ENCODE data around the gene APC2.

The APC2 gene

DNA sequence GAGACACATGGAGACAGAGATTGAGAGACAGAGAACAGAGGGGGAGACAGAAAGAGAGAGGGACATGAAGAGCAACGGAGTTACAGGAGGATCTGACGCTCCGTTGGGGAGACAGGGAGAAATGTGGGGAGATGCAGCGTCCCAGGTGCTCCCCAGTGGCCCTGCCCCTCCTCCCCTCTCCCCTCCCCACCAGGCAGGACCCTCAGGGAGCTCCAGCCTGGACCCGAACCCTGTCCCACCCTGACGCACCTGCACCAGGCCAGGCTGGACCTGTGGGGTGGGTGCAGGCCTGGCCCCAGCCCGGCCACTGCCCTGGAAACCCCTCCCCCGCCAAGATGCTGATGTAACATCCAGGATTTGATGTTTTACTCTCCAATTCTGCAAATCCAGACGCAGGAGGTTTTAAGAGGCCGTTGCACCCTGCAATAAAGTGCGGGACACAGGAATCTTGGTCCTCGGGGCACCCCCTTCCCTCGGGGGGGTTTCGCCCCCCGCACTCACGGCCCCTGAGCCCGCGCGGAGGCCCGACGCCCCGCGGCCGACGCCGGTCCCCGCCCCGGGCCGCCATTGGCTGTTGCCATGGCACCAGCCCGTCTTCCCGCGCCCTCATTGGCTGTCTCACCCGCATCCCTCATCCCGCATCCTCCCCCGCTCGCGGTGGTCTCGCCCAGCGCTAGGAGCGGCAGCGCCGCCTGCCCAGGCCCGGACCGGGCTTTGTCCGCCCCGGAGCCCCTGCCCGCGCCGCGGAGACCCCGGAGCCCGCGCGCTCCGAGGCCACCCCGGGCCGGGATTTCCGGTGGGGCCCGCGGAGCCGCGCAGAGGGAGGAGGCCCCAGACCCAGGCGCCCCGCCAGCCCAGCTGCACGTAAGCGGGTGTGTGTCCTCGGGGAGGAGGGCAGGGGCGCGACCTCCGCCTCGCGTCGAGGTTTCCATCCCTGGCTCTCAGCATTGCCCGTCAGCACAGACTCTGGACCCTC, at the start of gene APC2:
Gene APC2, plus strand, starts transcription at position 655 of the 976 bp plus-strand sequence. CDS start 2,881 bp downstream, outside the sequence.
- no peak for DNase-seq

DNA sequence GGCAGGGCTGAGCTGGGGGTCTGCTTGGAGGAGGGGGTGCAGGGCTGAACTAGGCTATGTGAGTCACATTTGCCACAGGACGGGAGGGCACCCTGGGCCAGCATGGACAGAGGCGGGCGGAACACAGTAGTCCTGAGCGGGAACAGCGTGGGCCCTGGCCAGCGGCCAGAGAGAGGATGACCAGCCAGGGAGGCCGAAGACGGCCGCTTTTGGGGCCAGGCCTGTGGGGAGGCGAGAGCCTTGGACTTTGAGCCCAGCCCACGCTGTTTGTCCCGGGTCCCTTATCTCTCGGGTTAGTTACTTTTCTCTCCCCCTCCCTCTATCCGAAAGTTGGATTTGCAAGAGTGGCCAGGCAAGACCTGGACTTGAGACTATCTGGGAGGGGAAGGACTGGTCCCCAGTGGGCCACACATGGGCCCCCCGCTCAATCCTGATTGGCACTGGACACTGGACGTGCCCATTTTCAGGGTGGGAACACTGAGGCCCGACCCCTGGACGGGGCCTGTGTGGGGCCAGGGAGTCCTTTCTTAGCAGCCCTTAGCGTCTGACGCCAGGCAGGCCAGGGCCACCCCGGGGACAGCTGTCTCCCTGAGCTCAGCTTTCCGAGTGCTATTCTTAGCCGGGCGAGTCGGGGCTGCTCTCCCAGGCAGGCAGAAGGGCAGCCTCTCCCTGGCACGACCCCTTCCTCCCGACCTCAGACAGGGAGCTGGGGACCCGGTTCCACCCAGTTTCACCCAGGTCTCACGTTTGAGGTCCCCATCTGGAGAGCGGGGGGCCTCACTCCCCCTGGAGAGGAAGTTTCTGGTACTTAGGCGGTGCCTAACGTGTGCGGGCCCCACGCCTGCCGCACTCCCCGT, 49.4 kb upstream of the APC2 start:
- no peak for DNase-seq

DNA sequence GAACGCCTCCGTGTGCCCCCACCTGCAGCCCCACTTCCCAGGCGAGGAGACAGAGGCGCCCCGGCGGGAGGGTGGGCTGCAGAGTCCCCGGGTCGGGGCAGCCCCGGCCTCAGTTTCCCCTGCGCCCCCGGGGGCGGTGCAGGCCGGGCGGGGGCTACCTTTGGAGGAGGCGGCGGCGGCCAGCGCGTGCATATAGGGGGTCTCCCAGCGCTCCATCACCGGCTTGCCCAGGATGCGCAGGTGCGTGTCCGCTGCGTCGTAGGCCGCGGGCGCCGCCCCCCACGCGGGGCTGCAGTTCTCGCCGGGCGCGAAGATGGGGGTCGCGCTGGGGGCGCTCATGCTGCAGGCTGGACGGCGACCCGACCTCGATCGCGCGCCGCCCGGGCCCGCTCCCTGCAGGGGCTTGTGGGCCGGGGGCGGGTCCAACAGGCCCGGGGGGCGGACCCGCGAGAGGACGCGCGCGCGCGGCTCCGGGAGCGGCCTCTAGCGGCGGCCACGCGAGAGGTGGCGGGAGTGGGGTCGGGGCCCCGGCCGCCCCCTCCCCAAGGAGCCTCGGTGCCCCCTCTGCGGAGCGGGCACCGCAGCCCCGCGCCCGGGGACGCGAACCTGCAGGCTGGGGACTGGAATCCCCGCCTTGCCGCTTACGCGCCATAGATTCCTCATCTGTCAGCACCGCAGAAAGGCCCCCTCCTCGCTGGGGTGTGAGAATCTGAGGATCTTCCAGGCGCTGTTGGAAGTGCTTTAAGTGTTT, 48.6 kb upstream of the APC2 start, which contains the start of gene GAMT:
Gene GAMT, minus strand, starts transcription at position 405 of the 751 bp plus-strand sequence. Its CDS starts 66 bp downstream, at position 339.
- DNase-seq: peak; percentile 68

DNA sequence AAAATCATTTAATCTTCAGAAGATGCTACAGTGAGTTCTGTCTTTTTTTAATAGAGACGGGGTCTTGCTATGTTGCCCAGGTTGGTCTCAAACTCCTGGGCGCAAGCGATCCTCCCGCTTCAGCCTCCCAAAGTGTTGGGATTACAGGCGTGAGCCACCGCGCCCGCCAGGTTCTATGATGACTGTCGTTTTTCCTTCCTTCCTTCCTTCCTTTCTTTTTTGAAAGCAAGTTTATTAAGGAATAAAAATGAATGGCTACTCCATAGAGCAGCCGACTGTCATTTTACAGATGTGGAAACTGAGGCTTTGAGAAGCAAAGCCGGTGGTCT, 48.1 kb upstream of the APC2 start:
- no peak for DNase-seq

- no peak for DNase-seq
These were observed 47.4 kb upstream of the APC2 start for GRCh38 chr19:1402411-1403070.

- peak; percentile 100 for DNase-seq
These were observed 43.0 kb upstream of the APC2 start for GRCh38 chr19:1406774-1407527.

DNA sequence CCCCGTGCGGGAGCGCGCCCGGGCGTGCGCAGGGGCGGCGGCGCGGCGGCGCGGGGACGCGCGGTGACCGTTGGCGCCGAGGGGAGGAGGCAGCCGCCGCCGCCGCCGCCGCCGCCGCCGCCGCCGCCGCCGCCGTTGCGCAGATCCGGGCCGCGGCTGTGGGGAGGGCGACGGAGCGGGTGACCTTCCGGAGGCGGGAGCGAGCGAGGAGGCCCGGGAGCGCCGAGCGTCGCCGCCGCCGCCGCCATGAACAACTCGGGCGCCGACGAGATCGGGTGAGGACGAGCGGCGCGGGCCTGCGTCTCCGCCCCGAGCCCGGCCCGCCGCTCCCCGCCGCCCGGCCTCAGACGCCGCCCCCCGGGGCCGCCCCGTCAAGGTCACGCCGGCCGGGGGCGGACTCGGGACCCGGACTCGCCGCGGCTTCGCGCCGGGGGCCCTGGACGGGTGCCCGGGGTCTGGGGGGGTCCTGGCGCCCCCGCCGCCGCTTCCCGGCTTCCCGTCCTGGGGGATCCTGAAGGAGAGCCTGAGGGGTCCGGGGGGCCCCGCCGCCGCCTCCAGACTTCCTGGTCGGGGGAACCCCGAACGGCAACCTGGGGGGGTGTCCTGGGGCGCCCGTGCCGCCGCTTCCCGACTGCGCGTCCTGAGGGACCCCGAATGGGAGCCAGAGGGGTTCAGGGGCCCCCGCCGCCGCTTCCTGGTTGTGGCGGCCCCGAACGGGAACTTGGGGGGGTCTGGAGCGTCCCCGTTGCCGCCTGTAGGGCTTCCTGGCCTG, 42.2 kb upstream of the APC2 start, which contains the start of gene DAZAP1:
Gene DAZAP1, plus strand, starts transcription at position 59 of the 772 bp plus-strand sequence. Its CDS starts 188 bp downstream, at position 247.
- DNase-seq: peak; percentile 41

GRCh38 chr19:1408300-1409203, 41.4 kb upstream of the APC2 start:
- peak; percentile 62 for DNase-seq

GRCh38 chr19:1409204-1410005, 40.5 kb upstream of the APC2 start:
- DNase-seq: no peak

GRCh38 chr19:1410136-1410786, 39.7 kb upstream of the APC2 start:
- DNase-seq: no peak

DNA sequence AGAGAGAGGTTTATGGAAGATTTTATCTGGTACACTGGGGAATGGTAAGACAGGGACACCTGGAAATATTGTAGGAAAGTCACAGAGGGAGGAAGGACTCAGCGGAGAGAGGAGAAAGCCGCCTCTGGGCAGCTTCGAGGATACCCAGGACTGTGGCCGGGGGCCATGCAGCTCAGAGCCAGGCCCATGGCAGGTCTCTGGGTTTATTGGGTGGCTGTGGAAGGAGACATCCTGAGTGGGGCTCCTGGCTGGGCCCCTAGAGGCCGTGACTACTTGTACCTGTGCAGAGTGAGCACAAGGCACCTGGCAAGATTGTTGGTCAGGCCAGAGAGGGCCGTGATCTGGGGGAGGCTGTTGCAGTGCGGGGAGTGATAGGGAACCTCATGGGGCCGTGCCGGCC, 39.1 kb upstream of the APC2 start:
- DNase-seq: no peak

GRCh38 chr19:1411255-1412191, 38.4 kb upstream of the APC2 start:
- DNase-seq: no peak

GRCh38 chr19:1412323-1412923, 37.5 kb upstream of the APC2 start:
- DNase-seq: no peak

DNA sequence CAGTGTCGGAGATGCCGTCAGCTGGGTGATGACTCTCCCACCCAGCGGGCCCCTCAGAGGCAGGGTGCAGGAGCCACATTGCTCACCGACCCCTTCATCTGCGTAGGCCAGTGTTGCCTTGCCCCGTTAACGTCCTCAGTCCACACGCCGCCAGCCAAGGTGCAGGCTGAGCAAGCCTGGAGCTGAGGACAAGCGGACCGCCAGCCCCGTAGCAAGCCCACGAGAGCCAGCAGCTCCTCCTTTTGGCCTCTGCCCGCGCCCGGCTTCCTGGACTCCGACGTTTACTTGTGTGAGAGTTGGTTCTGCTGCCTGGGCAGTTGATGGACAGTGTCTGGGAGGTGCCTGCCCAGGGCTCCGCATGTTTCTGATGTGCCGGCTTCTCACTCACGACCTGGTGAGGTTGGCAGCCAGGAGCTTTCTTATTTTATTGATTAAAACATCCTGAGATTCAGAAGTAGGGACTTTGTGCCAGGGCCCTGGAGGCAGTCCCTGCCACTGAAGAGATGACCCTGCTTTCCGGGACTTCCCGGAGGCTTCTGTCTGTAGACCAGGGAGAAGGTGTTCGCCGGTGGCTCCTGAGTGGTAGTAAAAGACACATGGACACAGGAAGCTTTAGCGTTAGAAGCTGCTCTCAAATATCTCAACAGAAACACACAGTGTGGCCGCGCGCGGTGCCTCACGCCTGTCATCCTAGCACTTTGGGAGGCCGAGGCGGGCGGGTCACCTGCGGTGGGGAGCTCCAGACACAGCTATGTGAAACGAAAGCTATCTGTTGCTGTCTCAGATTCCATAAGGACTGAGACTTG, 36.7 kb upstream of the APC2 start:
- no peak for DNase-seq

Data from activated naive CD4-positive, alpha-beta T cell treated with anti-CD3 and anti-CD28 coated beads, Interleukin-2, amount 50 U/mL, for 16 hours (primary cell).